Left lung (tissue), 10 donors: ENCODE measurements around the gene ICA1. TPM values are rescaled to one million over a fixed set of nuclear protein-coding genes. Genes with fewer than 3 reads are reported as not detected.

Experiments used
- ATAC-seq: fragments of 200-7000 bp; cut with Tn5 transposase; one replicate; pipeline ENCODE4 v1.9.1; 2020; ENCODE audit warnings: moderate library complexity
- DNase-seq, 4 donors: peaks; one replicate each; pipeline ENCODE4 v3.0.0-alpha.2; 2013 to 2020
- H3K27ac ChIP-seq, 2 donors: fragments of 200-600 bp; sonication (generic) in 1 of 2; one replicate each; pipeline versions ENCODE4 v1.5.0 to v1.8.0; 2020 to 2021
- H3K27me3 ChIP-seq, 2 donors: fragments of 200-600 bp; sonication (generic) in 1 of 2; one replicate each; pipeline versions ENCODE4 v1.5.0 to v1.8.0; 2020 to 2021
- H3K36me3 ChIP-seq, 2 donors: fragments of 200-600 bp; sonication (generic) in 1 of 2; one replicate each; pipeline versions ENCODE4 v1.5.0 to v1.8.0; 2020 to 2021
- H3K4me1 ChIP-seq, 2 donors: fragments of 200-600 bp; one replicate each; pipeline ENCODE4 v1.8.0; 2021
- H3K4me3 ChIP-seq, 2 donors: fragments of 200-600 bp; sonication (generic) in 1 of 2; one replicate each; pipeline versions ENCODE4 v1.5.0 to v1.8.0; 2020 to 2021; ENCODE audit warnings: mild to moderate bottlenecking in 1 of 2
- H3K9me3 ChIP-seq, 2 donors: fragments of 200-600 bp; sonication (generic) in 1 of 2; one replicate each; pipeline versions ENCODE4 v1.5.0 to v1.8.0; 2020 to 2021
- intact Hi-C, 2 donors: fragments of 100-400 bp; cut with DNase I; formaldehyde crosslinking; loops; one replicate each; pipeline versions ENCODE4 v1.11.2 to v1.14.2; 2022
- polyA plus RNA-seq, 6 donors: library from polyadenylated mRNA; unstranded; fragments of 120-200 nt; gene quantifications; one replicate each; pipeline ENCODE4 v1.2.1, GENCODE V29; 2013; ENCODE audit not compliant: insufficient read length in 6 of 6
- total RNA-seq, 2 donors: library from RNA; stranded (reverse); fragmentation: NEBNext Ultra II Directional; extraction: Animal tissue kit (Norgen Biotek cat#: 25700); gene quantifications; one replicate each; pipeline ENCODE4 v1.2.1, GENCODE V29; 2021
- TF ChIP-seq, protein P1 (sequence below), 2 donors: fragments of 200-600 bp; sonication (generic) in 1 of 2; IDR thresholded peaks; one replicate each; pipeline versions ENCODE4 v1.5.0 to v1.8.0; 2021; ENCODE audit warnings: antibody characterized with exemption in 2 of 2
- donor health status: DM: no; HTN: yes; CAD: no.
- donor health status: DM: no; HTN: no; CAD: no.

The ICA1 gene
- total and polyA plus RNA-seq, 8 donors: 22.4 to 53.3 (median 40.5) TPM

DNA sequence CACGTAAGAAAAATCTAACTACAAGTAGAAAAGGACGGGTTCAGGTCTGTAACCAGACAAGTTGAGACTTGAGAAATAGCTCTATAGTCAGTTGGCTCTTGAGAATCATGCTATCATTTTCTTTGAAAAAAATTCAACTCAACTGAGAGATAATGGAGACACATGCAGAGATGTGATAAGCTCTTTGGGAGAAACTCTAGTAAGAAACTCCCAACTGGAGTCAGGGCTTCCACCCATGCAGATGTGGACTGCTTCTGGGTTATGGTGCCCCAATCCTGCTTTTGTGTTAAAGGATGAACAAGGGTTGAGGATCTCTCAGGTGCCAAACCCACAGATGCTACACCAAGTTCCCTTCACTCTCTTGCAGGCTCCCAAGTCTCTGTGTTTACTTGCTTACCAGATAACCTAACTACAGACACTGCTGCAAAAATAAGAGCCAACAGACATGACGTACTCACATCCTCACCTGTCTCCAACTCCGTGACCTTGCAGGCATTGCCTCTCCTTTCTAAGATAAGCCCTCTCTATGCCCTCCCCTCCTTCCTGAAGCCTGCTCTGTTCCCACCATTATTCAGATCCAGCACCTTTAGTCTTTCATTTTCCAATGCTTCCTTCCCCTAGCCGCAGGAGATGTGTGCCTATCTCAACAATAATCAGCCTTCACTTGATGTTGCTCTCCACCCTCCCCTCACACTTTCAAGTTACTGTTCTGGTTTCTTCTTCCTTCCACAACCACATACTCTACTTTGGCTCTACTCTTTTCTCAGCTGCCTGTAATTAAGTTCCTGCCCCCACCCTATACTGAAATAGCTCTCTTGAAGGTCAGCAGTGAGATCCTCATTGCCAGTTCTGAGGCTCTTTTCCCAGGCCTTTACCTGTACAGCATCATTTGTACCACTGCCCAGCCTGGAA is 130.0 kb downstream of the ICA1 start:
- intact Hi-C loops: no loop called here
- ATAC-seq (peak; percentile 25), DNase-seq (no peak)
- Histone ChIP-seq H3K4me1 (no peaks in the 10 kb centered on the region), H3K36me3 (no peaks in the 10 kb centered on the region), H3K27ac (peak overlapping the region in 1 of 2 donors; percentile 13), H3K9me3 (no peaks in the 10 kb centered on the region), H3K4me3 (no peak overlapping the region), H3K27me3 (no peaks in the 10 kb centered on the region)
- TF ChIP-seq, protein P1, sequence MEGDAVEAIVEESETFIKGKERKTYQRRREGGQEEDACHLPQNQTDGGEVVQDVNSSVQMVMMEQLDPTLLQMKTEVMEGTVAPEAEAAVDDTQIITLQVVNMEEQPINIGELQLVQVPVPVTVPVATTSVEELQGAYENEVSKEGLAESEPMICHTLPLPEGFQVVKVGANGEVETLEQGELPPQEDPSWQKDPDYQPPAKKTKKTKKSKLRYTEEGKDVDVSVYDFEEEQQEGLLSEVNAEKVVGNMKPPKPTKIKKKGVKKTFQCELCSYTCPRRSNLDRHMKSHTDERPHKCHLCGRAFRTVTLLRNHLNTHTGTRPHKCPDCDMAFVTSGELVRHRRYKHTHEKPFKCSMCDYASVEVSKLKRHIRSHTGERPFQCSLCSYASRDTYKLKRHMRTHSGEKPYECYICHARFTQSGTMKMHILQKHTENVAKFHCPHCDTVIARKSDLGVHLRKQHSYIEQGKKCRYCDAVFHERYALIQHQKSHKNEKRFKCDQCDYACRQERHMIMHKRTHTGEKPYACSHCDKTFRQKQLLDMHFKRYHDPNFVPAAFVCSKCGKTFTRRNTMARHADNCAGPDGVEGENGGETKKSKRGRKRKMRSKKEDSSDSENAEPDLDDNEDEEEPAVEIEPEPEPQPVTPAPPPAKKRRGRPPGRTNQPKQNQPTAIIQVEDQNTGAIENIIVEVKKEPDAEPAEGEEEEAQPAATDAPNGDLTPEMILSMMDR (IDR thresholded peaks at IDR 0.05): no peak

DNA sequence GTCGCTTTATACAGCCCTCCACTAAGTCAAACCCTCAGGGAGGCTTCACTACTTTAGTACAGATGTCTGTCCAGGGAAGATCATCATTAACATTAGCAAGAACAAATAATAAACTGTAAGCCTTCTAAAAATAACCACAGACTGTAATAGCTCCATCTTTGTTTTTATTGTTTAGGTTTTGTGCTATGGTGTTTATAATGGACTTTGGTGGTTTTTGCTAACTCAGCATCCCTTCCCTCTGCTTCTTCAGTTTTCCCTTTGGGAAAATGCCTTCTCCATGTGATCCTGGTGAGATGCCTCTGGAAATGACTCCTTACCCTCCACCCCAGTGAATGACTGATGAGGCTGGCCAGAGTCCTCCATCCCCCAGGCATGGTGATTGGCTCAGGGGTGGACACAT is 131.3 kb downstream of the ICA1 start:
- Histone ChIP-seq H3K36me3 (no peaks in the 10 kb centered on the region), H3K4me3 (no peak overlapping the region), H3K27ac (no peak overlapping the region), H3K4me1 (peaks cover 0 to 8% of the 10 kb centered on the region in 2 donors), H3K27me3 (no peaks in the 10 kb centered on the region), H3K9me3 (no peaks in the 10 kb centered on the region)
- TF ChIP-seq, protein P1 (IDR thresholded peaks at IDR 0.05): no peak
- DNase-seq (no peak), ATAC-seq (no peak)
- intact Hi-C loops: no loop called here

DNA sequence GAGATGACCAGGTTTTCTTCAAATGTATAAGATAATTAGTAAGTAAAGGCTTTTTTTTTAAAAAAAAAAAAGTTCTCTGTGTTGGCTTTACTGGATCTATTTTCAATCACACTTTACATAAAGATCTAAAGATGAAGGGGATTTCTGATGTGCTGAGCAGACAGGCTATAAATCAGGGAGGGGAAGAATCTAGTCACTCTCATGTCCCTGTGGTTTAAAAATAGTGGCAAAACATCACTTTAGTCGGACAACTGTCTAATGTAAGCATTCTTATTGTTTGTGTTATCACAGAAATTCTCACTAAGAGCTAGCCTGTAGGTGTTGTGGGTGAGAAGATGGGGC is 132.7 kb downstream of the ICA1 start:
- Histone ChIP-seq H3K27me3 (no peaks in the 10 kb centered on the region), H3K4me3 (no peak overlapping the region), H3K4me1 (peaks cover 0 to 15% of the 10 kb centered on the region in 2 donors), H3K27ac (no peak overlapping the region), H3K36me3 (no peaks in the 10 kb centered on the region), H3K9me3 (no peaks in the 10 kb centered on the region)
- no peak for DNase-seq
- TF ChIP-seq, protein P1 (IDR thresholded peaks at IDR 0.05): no peak
- intact Hi-C loops: no loop called here
- no peak for ATAC-seq

DNA sequence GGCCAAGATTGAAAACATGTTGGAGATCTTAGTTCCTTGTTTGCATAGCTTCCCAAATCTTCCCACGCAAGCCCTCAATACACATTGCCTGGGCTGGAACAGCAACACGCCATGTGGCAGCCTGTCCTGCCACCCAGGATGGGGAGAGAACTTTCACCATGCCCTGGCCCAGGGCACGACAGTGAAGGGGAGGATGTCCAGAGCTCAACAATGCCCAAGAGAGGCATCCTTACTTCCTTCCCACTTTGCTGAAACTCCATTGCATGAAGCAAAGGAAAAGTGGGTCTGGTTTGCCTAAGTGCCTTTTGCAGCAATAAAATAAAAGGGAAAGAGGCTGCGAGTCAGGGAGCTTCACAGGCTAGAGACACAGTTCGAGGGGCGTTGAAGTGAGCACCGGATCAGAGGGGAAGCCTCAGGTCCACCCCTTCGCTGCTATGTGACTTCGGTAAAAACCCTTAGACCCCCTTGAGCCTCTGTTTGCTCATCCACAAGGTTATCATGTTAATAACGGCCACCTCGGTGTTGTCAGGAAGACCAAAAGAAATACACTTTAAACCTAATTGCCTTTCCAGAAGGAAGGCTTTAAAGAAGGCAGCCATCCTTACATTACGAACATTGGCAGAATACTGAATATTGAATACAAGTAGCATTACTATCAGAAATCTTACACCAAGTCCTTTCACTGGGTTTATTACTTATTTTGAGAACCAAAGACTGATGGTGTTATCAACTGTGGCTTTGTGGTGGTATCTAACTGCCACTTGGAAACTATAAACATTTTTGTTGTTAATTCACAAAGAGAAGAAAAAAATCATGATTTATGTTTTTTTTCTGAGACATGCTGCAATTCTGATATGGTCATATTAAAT is 133.3 kb downstream of the ICA1 start:
- no peak overlapping the region for H3K4me3 ChIP-seq
- no peaks in the 10 kb centered on the region for H3K36me3 ChIP-seq
- TF ChIP-seq, protein P1 (IDR thresholded peaks at IDR 0.05): no peak
- H3K27ac ChIP-seq: peak overlapping the region in 1 of 2 donors; percentile 13
- no peaks in the 10 kb centered on the region for H3K27me3 ChIP-seq
- peaks cover 0 to 15% of the 10 kb centered on the region in 2 donors for H3K4me1 ChIP-seq
- DNase-seq (no peak), ATAC-seq (no peak)
- no peaks in the 10 kb centered on the region for H3K9me3 ChIP-seq
- intact Hi-C loops: no loop called here
